Measurements from ENCODE around the gene SOX21. TPM values are rescaled to one million over a fixed set of nuclear protein-coding genes. Genes with fewer than 3 reads are reported as not detected.

Gene SOX21
- total RNA-seq (under 1 TPM; 0.25 to 0.46 TPM), polyA plus RNA-seq (under 1 TPM; 0.22 to 0.38 TPM)
- long read RNA-seq, donor 1, partial matches to known transcripts, result 0 of 2 reads
- long read RNA-seq, donor 1, other reads (novel, unspliced or antisense), result 0 of 2 reads
- long read RNA-seq, donor 2, result 0 reads
- long read RNA-seq, donor 3, result 0 reads
- long read RNA-seq, donor 4, result 0 reads
- long read RNA-seq, donor 5, result 0 reads

DNA sequence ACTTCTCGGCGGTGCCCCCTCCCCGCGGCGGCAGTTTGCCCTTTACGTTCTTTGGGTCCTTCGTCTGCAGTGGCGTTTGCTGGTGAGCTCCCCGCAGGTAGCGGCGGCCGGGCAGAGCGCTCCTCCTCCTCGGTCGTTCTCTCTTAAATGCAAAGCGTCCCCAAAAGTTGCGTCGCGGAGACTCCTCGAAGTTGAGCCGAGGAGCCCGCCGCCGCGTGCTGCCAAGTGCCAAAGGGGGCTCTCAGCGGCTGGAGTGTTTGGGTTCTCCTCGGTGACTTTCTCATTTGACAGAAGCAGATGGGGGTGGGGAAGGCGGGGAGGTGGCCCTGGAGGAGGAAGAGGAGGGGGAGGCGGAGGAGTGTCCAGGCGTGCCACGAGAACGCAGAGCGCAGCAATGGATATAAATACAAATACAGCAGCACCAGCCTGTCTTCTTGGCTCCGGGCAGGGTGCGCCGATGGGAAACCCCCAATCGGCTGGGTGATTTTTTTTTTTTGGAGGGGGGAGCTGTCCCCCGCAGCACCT lies at the start of gene SOX21:
SOX21 (minus strand) TSS at position 259 of the 525 bp plus-strand sequence. CDS start 496 bp downstream, outside the sequence.
- ATAC-seq (ENCODE audit: insufficient read depth, low FRiP score) (no peak), DNase-seq (peak in 1 of 3 donors; percentile 59)
- Histone ChIP-seq H3K9me3 (ENCODE audit: control insufficient read depth in 4 of 4, insufficient read depth in 3 of 4, low read length in 3 of 4) (peaks cover 0 to 4% (median 0%) of the 10 kb centered on the region in 4 donors), H3K27me3 (ENCODE audit: control insufficient read depth in 3 of 3, insufficient read depth in 3 of 3, low read length in 2 of 3) (peaks cover 30 to 78% (median 74%) of the 10 kb centered on the region in 3 donors), H3K27ac (ENCODE audit: low read depth in 1 of 2, low read length in 1 of 2) (no peak within 1 kb of the TSS), H3K4me3 (no peak within 1 kb of the TSS), H3K9ac (ENCODE audit: insufficient read depth in 1 of 2, low read length in 2 of 2) (no peak within 1 kb of the TSS), H3K4me1 (ENCODE audit: control insufficient read depth in 5 of 5, insufficient read depth in 5 of 5, low read length in 5 of 5) (peaks cover 0 to 26% (median 8%) of the 10 kb centered on the region in 5 donors), H3K36me3 (ENCODE audit: control insufficient read depth in 4 of 4, insufficient read depth in 4 of 4, low read length in 4 of 4) (no peaks in the 10 kb centered on the region)
- TF ChIP-seq, protein P1, sequence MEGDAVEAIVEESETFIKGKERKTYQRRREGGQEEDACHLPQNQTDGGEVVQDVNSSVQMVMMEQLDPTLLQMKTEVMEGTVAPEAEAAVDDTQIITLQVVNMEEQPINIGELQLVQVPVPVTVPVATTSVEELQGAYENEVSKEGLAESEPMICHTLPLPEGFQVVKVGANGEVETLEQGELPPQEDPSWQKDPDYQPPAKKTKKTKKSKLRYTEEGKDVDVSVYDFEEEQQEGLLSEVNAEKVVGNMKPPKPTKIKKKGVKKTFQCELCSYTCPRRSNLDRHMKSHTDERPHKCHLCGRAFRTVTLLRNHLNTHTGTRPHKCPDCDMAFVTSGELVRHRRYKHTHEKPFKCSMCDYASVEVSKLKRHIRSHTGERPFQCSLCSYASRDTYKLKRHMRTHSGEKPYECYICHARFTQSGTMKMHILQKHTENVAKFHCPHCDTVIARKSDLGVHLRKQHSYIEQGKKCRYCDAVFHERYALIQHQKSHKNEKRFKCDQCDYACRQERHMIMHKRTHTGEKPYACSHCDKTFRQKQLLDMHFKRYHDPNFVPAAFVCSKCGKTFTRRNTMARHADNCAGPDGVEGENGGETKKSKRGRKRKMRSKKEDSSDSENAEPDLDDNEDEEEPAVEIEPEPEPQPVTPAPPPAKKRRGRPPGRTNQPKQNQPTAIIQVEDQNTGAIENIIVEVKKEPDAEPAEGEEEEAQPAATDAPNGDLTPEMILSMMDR (IDR thresholded peaks at IDR 0.05; ENCODE audit: control extremely low read depth, extremely low read depth), result no peak
- 2% methylated on average over 35 to 38 of the region's 38 CpGs for WGBS, 2 donors

DNA sequence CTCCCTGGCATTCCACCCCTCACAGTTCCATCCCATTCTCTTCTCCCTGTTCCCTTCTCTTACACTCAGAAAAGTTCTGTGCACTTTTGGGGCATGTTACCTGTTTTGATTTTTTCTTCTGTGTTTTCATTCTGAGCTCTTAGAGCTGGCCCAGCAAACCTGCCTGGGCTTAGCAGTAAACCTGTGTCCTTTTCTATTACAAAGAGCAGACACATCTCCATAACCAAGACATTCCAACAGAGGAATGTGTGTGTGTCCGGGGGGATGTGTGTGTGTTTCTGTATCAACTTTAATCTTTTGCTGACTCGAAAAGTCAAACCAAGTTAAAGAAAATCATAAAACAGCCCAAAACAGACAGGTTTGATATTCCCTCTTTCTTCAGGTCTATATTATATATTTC lies 49.1 kb upstream of the SOX21 start:
- DNase-seq, result no peak
- Histone ChIP-seq H3K4me1 (ENCODE audit: control insufficient read depth in 5 of 5, insufficient read depth in 5 of 5, low read length in 5 of 5) (no peaks in the 10 kb centered on the region), H3K4me3 (no peak overlapping the region), H3K27ac (ENCODE audit: low read depth in 1 of 2, low read length in 1 of 2) (no peak overlapping the region), H3K36me3 (ENCODE audit: control insufficient read depth in 4 of 4, insufficient read depth in 4 of 4, low read length in 4 of 4) (no peaks in the 10 kb centered on the region), H3K9ac (ENCODE audit: insufficient read depth in 1 of 2, low read length in 2 of 2) (no peak overlapping the region), H3K9me3 (ENCODE audit: control insufficient read depth in 4 of 4, insufficient read depth in 3 of 4, low read length in 3 of 4) (peaks cover 0 to 3% (median 0%) of the 10 kb centered on the region in 4 donors), H3K27me3 (ENCODE audit: control insufficient read depth in 3 of 3, insufficient read depth in 3 of 3, low read length in 2 of 3) (peaks cover 0 to 28% (median 0%) of the 10 kb centered on the region in 3 donors)
- ATAC-seq (ENCODE audit: insufficient read depth, low FRiP score), result no peak
- WGBS, 2 donors, result 64 to 71% methylated on average over 2 of the region's 2 CpGs
- TF ChIP-seq, protein P1 (IDR thresholded peaks at IDR 0.05; ENCODE audit: control extremely low read depth, extremely low read depth), result no peak

DNA sequence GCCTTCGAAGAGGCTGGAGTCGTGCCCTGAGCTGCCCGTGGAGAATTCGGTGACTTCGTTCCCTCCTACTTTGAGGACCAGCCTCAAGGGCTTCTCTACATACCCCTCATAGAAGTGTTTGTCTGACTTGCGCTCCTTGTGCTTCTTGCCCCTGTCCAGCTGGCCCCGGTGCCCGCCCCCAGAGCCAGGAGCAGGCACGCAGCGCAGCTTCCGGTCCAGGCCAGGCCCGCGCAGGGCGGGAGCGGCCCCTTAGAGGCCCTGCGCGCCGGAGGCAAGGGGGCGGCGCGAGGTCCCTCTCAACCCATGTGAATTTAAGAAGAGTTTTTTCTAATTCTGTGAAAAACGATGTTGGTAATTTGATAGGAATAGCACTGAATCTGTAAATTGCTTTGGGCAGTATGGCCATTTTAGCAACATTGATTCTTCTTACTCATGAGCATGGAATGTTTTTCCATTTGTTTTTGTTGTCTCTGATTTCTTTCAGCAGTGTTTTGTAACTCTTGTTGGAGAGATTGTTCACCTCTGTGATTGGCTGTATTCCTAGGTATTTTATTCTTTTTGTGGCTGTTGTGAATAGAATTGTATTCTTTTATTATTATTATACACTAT lies 46.9 kb upstream of the SOX21 start:
- H3K27me3 ChIP-seq (ENCODE audit: control insufficient read depth in 3 of 3, insufficient read depth in 3 of 3, low read length in 2 of 3), result peaks cover 0 to 17% (median 0%) of the 10 kb centered on the region in 3 donors
- H3K4me1 ChIP-seq (ENCODE audit: control insufficient read depth in 5 of 5, insufficient read depth in 5 of 5, low read length in 5 of 5), result no peaks in the 10 kb centered on the region
- peaks cover 0 to 3% (median 0%) of the 10 kb centered on the region in 4 donors for H3K9me3 ChIP-seq (ENCODE audit: control insufficient read depth in 4 of 4, insufficient read depth in 3 of 4, low read length in 3 of 4)
- no peak overlapping the region for H3K4me3 ChIP-seq
- TF ChIP-seq, protein P1 (IDR thresholded peaks at IDR 0.05; ENCODE audit: control extremely low read depth, extremely low read depth), result no peak
- WGBS, 2 donors, result 94 to 96% methylated on average over 22 of the region's 22 CpGs
- H3K9ac ChIP-seq (ENCODE audit: insufficient read depth in 1 of 2, low read length in 2 of 2), result no peak overlapping the region
- ATAC-seq (ENCODE audit: insufficient read depth, low FRiP score) (no peak), DNase-seq (no peak)
- H3K27ac ChIP-seq (ENCODE audit: low read depth in 1 of 2, low read length in 1 of 2), result no peak overlapping the region
- no peaks in the 10 kb centered on the region for H3K36me3 ChIP-seq (ENCODE audit: control insufficient read depth in 4 of 4, insufficient read depth in 4 of 4, low read length in 4 of 4)

Data from lung (tissue), 16 donors.